ENCODE results near the gene TAS1R3. TPM values are rescaled to one million over a fixed set of nuclear protein-coding genes. Genes with fewer than 3 reads are reported as not detected.

The TAS1R3 gene
- polyA plus RNA-seq, 1 donor: 3.9 TPM

- no peak for DNase-seq
Observed at GRCh38 chr1:1295154-1295923, 35.7 kb upstream of the TAS1R3 start.

GRCh38 chr1:1296070-1297061 is 34.7 kb upstream of the TAS1R3 start:
- no peak for DNase-seq

- no peak for DNase-seq
Observed at GRCh38 chr1:1297802-1298424, 33.2 kb upstream of the TAS1R3 start.

- no peak for DNase-seq
Observed at GRCh38 chr1:1298861-1299685, 32.0 kb upstream of the TAS1R3 start.

- no peak for DNase-seq
Observed at GRCh38 chr1:1299686-1300351, 31.3 kb upstream of the TAS1R3 start.

- DNase-seq: no peak
Observed at GRCh38 chr1:1300352-1300739, 30.7 kb upstream of the TAS1R3 start.

GRCh38 chr1:1302006-1302430 is 29.1 kb upstream of the TAS1R3 start:
- DNase-seq: no peak

- DNase-seq: no peak
Observed at GRCh38 chr1:1302951-1303509, 28.1 kb upstream of the TAS1R3 start.

GRCh38 chr1:1303736-1304135 is 27.3 kb upstream of the TAS1R3 start:
- no peak for DNase-seq

- peak; percentile 49 for DNase-seq
Observed at GRCh38 chr1:1304331-1305299, 26.5 kb upstream of the TAS1R3 start.

GRCh38 chr1:1305300-1306069 is 25.6 kb upstream of the TAS1R3 start:
- peak; percentile 59 for DNase-seq

- no peak for DNase-seq
Observed at GRCh38 chr1:1306070-1306660, 24.9 kb upstream of the TAS1R3 start.

GRCh38 chr1:1306661-1307260 is 24.3 kb upstream of the TAS1R3 start:
- DNase-seq: no peak

- DNase-seq: no peak
Observed at GRCh38 chr1:1307261-1307922, 23.7 kb upstream of the TAS1R3 start.

GRCh38 chr1:1307923-1308755 is 22.9 kb upstream of the TAS1R3 start, which contains the start of the genes ACAP3 and PUSL1:
Gene ACAP3 (minus strand): TSS chr1:1307930. CDS start chr1:1307815, 115 bp downstream.
Gene PUSL1 (plus strand): TSS chr1:1308597. CDS start chr1:1308644, 47 bp downstream.
- peak; percentile 93 for DNase-seq

GRCh38 chr1:1308756-1309250 is 22.3 kb upstream of the TAS1R3 start:
- no peak for DNase-seq

Data from hindlimb muscle (tissue), 1 donor.